Fibroblast of lung (primary cell): ENCODE measurements around the gene ABCA10. TPM values are rescaled to one million over a fixed set of nuclear protein-coding genes. Genes with fewer than 3 reads are reported as not detected.

ENCODE experiments used
- DNase-seq, 2 donors: peaks; one replicate each; pipeline versions ENCODE4 v3.0.0 to v3.0.0-alpha.2; 2010; ENCODE audit warnings: low read depth in 2 of 2
- H2AFZ ChIP-seq: 2 replicates; pipeline ENCODE4 v1.5.1; 2012; ENCODE audit warnings: low read length, control low read depth, inconsistent platforms
- H3K27ac ChIP-seq: 2 replicates; pipeline ENCODE4 v1.5.1; 2011; ENCODE audit warnings: low read length, control low read depth; ENCODE audit not compliant: insufficient read depth
- H3K27me3 ChIP-seq: 2 replicates; pipeline ENCODE4 v1.5.1; 2011; ENCODE audit warnings: mild to moderate bottlenecking, low read length; ENCODE audit not compliant: control insufficient read depth, insufficient read depth
- H3K36me3 ChIP-seq: 2 replicates; pipeline ENCODE4 v1.5.1; 2011; ENCODE audit warnings: low read length; ENCODE audit not compliant: control insufficient read depth, insufficient read depth
- H3K4me1 ChIP-seq: 2 replicates; pipeline ENCODE4 v1.5.1; 2011; ENCODE audit warnings: low read length; ENCODE audit not compliant: control insufficient read depth, insufficient read depth; ENCODE audit errors: extremely low read depth
- H3K4me2 ChIP-seq: 2 replicates; pipeline ENCODE4 v1.5.1; 2011; ENCODE audit warnings: low read length, control low read depth; ENCODE audit not compliant: insufficient read depth; ENCODE audit errors: extremely low read depth
- H3K4me3 ChIP-seq, 4 experiments: fragments of 200-600 bp in 1 of 4; sonication (generic) in 1 of 4; replicated peaks in 1 of 4; 2 replicates each; pipeline ENCODE4 v1.5.1; 2011 to 2016; ENCODE audit warnings: low read length in 4 of 4, low read depth in 3 of 4, mild to moderate bottlenecking in 3 of 4, control low read depth in 2 of 4, inconsistent platforms in 1 of 4, mixed read lengths in 1 of 4; ENCODE audit not compliant: insufficient read depth in 1 of 4; ENCODE audit errors: control extremely low read depth in 1 of 4
- H3K79me2 ChIP-seq: 2 replicates; pipeline ENCODE4 v1.5.1; 2012; ENCODE audit warnings: mild to moderate bottlenecking, low read length, inconsistent platforms; ENCODE audit not compliant: control insufficient read depth, insufficient read depth
- H3K9ac ChIP-seq: 2 replicates; pipeline ENCODE4 v1.5.1; 2011; ENCODE audit warnings: mild to moderate bottlenecking, low read length, control low read depth; ENCODE audit not compliant: insufficient read depth
- H3K9me3 ChIP-seq: 2 replicates; pipeline ENCODE4 v1.5.1; 2012; ENCODE audit warnings: low read depth, low read length; ENCODE audit not compliant: control insufficient read depth, insufficient read depth
- H4K20me1 ChIP-seq: 2 replicates; pipeline ENCODE4 v1.5.1; 2011; ENCODE audit warnings: low read length; ENCODE audit not compliant: control insufficient read depth, insufficient read depth; ENCODE audit errors: extremely low read depth
- EZH2 ChIP-seq: IDR thresholded peaks from 2 replicates; pipeline ENCODE4 v1.5.1; 2012; ENCODE audit warnings: low read length, control low read depth, mild to moderate bottlenecking; ENCODE audit errors: missing control alignments
- polyA plus RNA-seq, 2 donors: library from polyadenylated mRNA; depleted of rRNA in 1 of 2; stranded (reverse) in 1 of 2; unstranded in 1 of 2; fragments of >200 nt; gene quantifications; 2 replicates each; pipeline ENCODE4 v1.2.1, GENCODE V29; 2011 to 2012; ENCODE audit warnings: missing spikeins in 1 of 2
- total RNA-seq: library from RNA; depleted of rRNA; stranded (reverse); fragments of >200 nt; gene quantifications from 2 replicates; pipeline ENCODE4 v1.2.1, GENCODE V29; 2014
- TF ChIP-seq, protein P1 (sequence below), 2 donors: IDR thresholded peaks in 1 of 2; conservative IDR thresholded peaks in 1 of 2; 1 replicate in 1 of 2; 2 replicates in 1 of 2; pipeline ENCODE4 v1.5.1; 2011 to 2012; ENCODE audit warnings: low read length in 2 of 2, control low read depth in 1 of 2, inconsistent platforms in 1 of 2, low read depth in 1 of 2, mild to moderate bottlenecking in 1 of 2

Gene ABCA10
- total and polyA plus RNA-seq, 2 donors (not counting 1 experiment from before 2014, with no cell fraction given): 0.64 to 2.8 TPM

DNA sequence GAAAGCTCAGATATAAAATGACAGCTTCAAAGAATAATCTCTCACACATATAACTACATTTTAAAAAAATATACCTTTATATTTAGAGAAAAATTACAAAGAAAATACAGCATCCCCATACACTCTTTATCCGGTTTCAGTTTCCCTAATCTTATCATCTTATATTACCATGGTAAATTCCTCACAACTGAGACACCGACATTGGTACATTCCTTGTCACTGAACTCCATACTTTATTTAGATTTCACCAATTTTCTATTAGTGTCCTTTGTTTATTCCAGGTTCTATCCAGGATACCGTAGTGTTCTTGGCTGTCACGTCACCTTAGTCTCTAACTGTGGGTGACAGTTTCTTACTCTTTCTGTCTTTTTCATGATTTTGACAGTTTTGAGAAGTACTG, 22.0 kb upstream of the ABCA10 start:
- H3K27ac ChIP-seq: no peak overlapping the region
- H3K9me3 ChIP-seq: no peaks in the 10 kb centered on the region
- DNase-seq: peak in 1 of 2 donors; percentile 44
- TF ChIP-seq, protein P1, sequence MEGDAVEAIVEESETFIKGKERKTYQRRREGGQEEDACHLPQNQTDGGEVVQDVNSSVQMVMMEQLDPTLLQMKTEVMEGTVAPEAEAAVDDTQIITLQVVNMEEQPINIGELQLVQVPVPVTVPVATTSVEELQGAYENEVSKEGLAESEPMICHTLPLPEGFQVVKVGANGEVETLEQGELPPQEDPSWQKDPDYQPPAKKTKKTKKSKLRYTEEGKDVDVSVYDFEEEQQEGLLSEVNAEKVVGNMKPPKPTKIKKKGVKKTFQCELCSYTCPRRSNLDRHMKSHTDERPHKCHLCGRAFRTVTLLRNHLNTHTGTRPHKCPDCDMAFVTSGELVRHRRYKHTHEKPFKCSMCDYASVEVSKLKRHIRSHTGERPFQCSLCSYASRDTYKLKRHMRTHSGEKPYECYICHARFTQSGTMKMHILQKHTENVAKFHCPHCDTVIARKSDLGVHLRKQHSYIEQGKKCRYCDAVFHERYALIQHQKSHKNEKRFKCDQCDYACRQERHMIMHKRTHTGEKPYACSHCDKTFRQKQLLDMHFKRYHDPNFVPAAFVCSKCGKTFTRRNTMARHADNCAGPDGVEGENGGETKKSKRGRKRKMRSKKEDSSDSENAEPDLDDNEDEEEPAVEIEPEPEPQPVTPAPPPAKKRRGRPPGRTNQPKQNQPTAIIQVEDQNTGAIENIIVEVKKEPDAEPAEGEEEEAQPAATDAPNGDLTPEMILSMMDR (conservative IDR thresholded peaks at IDR 0.05 in 1 of 2, IDR thresholded peaks at IDR 0.05 in 1 of 2; ENCODE audit: low read depth in 1 of 2, low read length in 2 of 2): no peak
- TF ChIP-seq EZH2: no peak
- H3K9ac ChIP-seq: no peak overlapping the region
- no peaks in the 10 kb centered on the region for H3K79me2 ChIP-seq
- no peaks in the 10 kb centered on the region for H4K20me1 ChIP-seq
- peak overlapping the region; percentile 55 for H2AFZ ChIP-seq
- no peaks in the 10 kb centered on the region for H3K4me1 ChIP-seq
- H3K36me3 ChIP-seq: no peaks in the 10 kb centered on the region
- H3K27me3 ChIP-seq: no peaks in the 10 kb centered on the region
- H3K4me3 ChIP-seq: no peak overlapping the region
- no peak overlapping the region for H3K4me2 ChIP-seq

DNA sequence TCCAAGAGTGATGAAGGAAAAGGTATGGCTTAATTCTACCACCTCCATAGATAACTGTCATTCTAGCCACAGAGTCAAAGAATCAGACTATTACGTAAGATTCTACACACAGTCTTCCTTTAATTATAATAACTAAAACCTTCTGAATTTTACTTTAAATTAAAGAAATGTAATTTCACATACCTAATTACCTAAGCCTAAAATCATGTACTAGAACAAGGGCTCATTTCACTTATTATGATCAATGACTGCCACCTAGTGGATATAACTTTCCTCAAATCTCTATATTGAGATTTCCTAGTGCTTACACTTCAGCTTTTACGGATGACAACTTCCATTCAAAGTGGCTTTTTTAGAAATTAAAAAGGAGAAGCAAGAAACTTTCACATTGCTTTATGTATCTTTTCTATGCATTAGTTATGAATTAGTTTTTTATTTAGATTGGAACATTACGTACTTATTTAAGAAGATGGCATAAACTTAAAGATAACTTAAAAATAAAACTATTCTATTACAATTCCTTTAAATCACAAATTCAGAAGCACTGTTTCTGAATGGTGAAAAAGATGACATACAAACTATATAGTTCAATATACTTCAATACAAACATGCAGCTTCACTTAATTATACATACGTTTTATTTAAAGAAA, 18.2 kb upstream of the ABCA10 start:
- Histone ChIP-seq H3K9ac (no peak overlapping the region), H3K4me1 (no peaks in the 10 kb centered on the region), H3K4me3 (no peak overlapping the region), H3K27ac (no peak overlapping the region), H3K36me3 (no peaks in the 10 kb centered on the region), H3K4me2 (no peak overlapping the region), H3K79me2 (no peaks in the 10 kb centered on the region), H4K20me1 (no peaks in the 10 kb centered on the region), H3K27me3 (no peaks in the 10 kb centered on the region), H2AFZ (no peak overlapping the region), H3K9me3 (no peaks in the 10 kb centered on the region)
- TF ChIP-seq, protein P1 (conservative IDR thresholded peaks at IDR 0.05 in 1 of 2, IDR thresholded peaks at IDR 0.05 in 1 of 2; ENCODE audit: low read depth in 1 of 2, low read length in 2 of 2): peak; percentile 15 to 38
- TF ChIP-seq EZH2: no peak
- peak; percentile 36 to 76 for DNase-seq

DNA sequence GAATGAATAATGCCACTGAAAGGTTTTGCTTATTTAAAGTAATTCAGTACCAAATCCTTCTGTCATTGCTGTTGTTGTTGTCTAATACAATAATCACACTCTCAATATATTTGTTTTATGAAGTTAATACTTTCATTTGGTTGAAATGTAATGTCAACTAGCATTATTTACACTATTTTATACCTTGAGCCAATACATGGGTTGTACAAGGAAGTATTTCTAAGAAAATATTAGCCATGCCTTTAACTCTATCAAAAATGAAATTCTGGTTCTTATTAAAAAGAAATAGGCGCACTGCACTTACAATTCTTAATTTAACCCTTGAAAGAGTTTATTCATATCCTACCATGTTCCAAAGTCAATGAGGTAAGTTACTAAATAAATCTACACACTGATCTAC, 17.6 kb upstream of the ABCA10 start:
- Histone ChIP-seq H3K9me3 (no peaks in the 10 kb centered on the region), H3K9ac (no peak overlapping the region), H4K20me1 (no peaks in the 10 kb centered on the region), H2AFZ (no peak overlapping the region), H3K36me3 (no peaks in the 10 kb centered on the region), H3K79me2 (no peaks in the 10 kb centered on the region), H3K4me2 (no peak overlapping the region), H3K27me3 (no peaks in the 10 kb centered on the region), H3K27ac (no peak overlapping the region), H3K4me1 (no peaks in the 10 kb centered on the region), H3K4me3 (no peak overlapping the region)
- DNase-seq: no peak
- TF ChIP-seq, protein P1 (conservative IDR thresholded peaks at IDR 0.05 in 1 of 2, IDR thresholded peaks at IDR 0.05 in 1 of 2; ENCODE audit: low read depth in 1 of 2, low read length in 2 of 2): no peak
- TF ChIP-seq EZH2: no peak
